GM21423 (cell line): ENCODE results near the gene SLC10A7.
A peak's percentile ranks its signal among the peaks of the same experiment; 100 is the strongest.

ENCODE experiments used
- ATAC-seq: cut with Tn5 transposase; IDR thresholded peaks from one replicate; pipeline ENCODE4 v1.9.1; 2021; ENCODE audit warnings: mild to moderate bottlenecking, moderate library complexity; ENCODE audit not compliant: unreplicated experiment

SLC10A7 gene

DNA sequence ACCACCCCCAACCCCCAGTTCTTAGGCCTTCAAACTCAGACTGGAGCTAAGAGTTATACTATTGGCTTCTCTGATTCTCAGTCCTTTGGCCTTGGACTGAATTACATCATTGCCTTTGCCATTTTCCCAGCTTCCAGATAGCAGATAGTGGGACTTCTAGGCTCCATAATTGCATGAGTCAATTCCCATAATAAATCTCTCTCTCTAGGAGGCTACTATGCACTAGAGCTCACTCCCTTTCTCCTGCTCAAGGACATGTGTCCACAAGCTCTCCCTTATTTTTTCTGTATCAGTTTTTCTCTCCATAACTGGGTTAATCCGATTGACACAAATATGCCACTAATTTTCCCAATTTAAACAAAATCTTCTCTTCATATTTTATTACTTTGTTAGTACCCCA, 204.0 kb downstream of the SLC10A7 start:
- ATAC-seq: no peak

DNA sequence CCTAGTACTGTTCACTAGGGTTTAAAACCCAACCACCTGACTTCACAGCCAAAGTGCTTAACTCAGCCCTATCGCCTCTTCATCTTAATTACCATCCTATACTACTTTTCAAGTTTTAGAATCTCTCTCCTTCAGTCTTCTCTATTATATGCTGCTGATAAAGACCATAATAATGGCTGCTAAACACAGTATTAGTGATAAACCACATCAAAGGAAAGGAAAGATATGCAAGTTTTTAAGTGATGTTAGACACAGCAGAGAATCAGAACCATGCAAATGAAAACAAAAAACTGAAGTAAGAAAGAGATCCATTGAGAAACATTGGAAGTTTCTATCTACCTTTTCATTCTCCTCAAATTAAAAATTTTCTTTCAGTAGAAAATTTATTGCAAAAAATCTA, 206.6 kb downstream of the SLC10A7 start:
- ATAC-seq: no peak

DNA sequence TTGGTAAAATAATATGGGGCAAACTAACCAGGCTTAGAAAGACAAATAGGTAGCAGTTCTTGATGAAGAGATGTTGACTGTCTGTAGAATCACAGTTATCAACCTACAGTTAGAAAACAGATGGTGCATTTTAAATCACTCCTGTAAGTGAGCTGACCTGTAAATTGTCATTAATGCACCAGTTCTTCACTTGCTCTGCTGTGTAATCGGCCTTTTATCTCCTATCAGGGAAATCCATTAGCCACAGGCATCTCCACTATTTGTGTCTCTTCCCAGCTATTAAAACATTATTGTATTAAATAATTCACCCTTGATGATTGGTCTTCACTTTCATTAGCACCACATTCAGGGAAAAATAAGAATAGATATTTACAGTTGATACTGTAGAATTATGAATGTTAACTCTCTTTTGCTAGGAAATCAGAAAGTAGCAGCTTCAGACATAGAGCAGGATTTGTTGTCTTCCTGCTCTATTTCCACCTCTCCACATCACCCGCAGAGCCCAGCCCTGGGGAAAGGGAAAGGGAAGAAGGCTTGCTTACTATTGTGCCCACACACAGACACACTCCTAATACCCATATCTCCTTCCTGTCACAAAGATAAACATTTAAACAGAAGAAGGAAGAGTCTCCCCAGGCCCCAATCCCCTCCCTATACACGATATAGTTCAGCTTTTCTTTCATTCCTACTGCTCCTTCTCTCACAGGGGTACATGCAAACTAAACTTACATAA, 210.3 kb downstream of the SLC10A7 start:
- no peak for ATAC-seq

DNA sequence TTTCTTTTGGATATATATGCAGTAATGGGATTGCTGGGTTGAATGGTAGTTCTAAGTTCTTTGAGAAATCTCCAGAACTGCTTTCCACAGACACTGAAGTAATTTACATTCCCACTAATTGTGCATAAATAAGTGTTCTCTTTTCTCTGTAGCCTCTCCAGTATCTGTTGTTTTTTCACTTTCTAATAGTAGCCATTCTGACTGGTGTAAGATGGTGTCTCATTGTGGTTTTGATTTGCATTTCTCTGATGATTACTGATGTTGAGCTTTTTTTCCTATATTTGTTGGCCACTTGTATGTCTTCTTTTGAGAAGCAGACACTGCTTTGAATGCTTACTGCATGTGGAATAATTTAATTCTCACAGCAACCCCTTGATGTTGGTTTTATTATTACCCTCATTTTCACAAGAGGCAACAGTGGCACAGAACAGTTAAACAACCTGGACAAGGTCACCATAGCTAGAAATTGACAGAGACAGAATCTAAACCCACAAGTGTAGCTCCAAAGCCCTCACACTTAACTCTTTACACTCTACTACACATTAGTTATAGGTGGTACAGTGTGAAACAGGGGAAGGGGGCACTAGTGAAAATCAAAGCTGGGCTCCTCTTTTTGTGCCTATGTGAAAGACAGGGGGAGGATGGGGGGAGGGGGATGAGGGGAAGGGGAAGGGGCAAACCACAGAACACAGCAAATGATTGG, 211.3 kb downstream of the SLC10A7 start:
- ATAC-seq: peak; percentile 81

DNA sequence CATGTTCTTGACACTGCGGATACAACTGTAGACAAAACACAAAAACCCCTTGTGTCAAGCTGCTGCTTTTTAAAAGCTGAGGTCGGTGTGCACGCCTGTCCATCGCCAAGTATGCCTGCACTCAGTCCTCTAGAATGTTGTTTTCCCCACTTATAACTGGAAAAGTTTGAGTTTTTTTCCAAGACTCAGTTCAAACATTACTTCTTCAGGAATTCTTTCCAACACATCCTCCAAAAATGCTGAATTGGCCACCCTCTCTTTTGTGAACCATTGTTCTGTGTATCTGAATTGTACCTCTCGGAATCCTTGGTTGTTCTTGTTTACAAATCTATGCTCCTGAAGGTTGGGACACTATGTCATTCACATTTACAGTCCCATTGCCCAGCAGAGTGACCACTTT, 212.8 kb downstream of the SLC10A7 start:
- no peak for ATAC-seq

DNA sequence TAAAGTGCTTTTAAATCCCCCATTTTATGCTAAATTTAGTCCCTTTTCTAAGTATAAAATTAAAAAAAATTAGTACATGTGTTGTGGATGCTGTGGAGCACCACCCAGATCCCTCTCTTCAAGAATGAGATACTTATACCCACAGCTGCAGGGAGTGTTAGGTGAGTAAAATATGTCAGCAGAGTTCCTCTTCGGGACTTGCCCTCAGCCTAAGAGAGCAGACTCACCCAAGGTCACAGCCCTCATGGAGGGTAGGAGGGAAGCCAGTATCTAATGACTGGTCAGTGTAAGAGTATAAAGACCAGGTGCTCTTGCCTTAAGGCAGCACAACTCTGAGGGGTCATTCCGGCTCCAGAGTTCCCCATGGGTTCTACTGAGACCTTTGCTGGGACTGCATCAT, 218.9 kb downstream of the SLC10A7 start:
- ATAC-seq: no peak

DNA sequence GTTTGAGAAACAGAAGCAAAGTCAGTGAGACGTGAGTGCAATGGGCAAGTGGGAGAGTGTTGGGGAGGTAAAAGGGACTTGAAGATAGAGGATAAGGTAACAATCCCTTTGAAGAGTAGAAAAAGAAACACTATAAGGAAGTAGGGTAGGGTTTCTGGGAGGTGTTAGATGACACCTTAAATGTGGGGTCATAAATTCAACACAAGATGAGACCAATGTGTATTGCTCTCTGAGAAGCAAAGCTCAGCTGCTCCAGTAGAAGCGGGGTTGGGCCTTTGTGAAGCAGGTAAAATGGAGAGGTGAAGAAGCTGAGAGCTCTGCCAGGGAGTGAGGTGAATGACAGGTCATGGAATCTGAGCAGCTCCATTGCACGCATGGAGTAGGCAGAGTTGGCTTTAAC, 222.1 kb downstream of the SLC10A7 start:
- no peak for ATAC-seq

DNA sequence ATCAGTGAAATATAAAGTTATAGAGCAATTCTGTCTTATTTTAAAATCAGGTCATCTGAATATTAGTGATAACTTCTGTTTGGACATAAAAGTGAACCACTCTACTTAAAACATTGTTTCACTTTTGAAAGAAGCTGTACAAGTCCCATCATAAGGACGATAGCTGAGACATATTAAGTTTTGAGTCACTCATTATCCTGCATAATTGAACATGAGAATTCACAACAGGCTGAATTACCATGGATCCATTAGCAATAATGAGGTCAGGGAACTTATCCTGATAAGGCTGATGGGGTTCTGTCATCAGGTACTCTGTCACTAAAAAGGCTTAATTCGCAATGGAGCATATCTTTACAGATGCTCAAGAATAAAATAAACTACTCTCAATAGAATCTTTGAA, 227.0 kb downstream of the SLC10A7 start:
- ATAC-seq: no peak

DNA sequence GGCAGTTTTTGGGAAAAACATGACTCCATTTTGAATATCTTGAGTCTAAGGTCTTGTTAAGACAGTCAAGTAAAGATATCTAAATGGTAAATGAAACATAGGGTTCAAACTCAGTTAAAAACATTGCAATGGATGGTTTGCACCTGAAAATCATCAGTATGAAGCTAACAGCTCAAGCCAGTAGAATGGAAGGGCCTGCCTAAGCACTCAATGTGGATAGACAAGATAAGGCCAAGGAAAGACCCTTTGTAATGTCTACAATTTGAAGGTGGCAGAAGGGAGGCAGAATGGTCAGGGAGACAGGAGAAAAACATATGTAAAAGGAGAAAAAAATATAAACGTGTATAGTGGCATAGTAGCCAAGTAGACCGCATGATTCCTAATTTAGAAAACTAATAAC, 229.2 kb downstream of the SLC10A7 start:
- ATAC-seq: no peak

DNA sequence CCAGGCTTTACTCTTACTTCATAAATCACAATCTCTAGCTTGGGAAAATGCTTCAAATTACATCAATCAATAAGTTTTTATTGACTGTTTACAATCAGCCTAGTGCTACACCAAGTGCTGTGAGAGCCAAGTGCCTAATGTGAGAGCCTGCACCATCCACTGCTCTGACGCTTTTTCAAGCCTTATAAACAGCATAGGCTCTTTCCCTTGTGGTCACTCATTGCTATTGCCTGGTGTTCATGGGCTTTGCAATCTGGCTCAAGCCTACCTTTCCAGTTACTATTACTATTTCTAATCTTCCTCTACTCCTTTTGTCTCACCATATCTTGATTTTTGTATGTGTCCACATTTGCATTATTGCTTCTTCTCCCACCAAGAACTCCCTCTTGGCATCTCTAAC, 230.4 kb downstream of the SLC10A7 start:
- no peak for ATAC-seq

DNA sequence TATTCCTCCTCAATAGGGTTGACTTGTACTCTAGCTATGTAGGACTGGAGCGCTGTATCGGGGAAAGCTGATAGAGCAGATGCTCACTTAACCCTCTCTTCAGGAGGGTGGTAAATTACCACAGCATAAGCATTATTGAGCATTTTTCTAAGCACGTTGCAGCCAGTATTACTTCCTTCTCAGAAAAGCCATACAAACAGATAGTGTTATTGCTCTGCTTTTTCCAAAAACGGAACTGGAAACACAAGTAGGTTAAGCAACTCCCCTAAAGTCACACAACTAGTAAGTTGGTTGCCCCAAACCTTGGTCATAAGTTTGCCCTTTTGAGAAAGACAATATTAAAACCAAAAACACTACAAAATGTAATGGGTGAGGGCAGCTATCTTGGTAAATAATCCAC, 233.5 kb downstream of the SLC10A7 start:
- ATAC-seq: no peak

DNA sequence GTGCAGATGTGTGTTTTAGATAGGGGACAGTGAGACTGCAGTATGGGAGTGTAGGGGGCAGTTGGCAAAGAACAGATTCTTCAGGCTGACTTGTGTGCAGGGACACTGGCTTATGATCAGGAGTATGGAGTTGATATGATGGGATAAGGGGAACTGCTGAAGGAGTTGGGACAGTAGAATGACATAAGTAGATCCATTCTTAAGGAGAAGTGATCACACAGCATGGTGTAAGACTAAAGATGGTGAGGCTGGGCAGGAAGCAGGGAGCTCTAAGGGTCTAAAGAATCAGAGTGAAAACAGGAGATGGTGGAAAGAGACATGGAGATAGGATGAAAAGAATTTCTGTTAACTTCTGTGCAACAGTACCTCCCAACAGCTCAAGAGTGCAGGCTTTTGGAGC, 236.7 kb downstream of the SLC10A7 start:
- ATAC-seq: no peak

DNA sequence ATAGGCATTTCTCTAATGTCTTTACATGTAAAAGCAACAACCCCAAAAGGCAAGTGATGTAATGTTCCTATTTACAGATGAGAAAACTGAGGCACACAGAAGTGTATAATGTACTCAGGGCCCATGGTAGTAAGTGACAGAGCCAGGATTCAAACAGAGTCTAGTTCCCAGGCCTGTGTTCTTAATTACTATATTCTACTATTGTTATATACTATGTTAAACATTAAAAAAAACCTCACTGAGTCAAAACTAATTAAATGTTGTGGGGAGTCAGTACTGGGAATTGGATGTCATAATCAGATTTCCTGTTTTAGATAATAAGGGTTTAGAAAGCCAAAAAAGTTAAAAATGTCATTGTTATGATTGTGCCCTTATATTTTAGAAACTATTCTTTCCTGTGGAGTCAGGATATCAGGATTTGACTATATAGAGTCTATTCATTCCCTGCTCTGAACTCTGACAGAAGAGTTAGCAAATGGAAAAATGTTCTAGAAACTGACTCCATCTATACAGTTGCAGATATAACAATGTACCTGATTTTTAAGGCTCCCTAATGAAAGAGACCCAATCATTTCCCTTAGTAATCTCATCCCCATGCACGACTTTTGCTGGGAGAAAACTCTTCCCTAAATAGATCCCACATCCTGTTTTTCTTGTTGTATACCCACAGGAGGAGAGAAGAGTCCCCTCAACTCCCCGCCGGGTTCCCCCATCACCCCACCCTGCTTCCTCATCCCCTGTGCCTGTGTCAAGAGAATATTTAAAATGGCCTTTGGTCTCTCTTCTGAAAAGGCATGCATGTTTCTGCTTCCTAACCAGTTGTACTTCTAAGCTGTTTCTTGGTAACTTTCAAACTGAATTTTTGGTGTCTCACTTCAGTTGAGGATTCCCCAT, 237.7 kb downstream of the SLC10A7 start:
- ATAC-seq: no peak

DNA sequence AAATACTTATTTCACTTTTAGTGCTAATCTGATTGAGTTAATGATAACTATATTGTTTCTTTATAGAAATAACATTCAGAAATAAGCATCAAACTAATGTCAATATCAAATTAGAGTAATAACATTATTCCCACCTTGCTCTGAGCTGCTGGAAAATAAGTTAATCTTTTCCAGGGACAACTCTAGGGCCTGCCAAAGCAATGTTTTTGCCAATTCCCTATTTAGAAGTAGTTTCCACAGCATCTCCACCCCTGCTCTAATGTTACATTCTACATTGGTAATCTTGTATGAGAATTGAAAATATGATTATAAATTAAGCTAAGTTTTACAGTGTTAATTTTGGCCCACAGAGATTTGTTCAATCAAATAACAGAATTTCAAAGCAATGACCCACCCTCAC, 239.1 kb downstream of the SLC10A7 start:
- no peak for ATAC-seq

DNA sequence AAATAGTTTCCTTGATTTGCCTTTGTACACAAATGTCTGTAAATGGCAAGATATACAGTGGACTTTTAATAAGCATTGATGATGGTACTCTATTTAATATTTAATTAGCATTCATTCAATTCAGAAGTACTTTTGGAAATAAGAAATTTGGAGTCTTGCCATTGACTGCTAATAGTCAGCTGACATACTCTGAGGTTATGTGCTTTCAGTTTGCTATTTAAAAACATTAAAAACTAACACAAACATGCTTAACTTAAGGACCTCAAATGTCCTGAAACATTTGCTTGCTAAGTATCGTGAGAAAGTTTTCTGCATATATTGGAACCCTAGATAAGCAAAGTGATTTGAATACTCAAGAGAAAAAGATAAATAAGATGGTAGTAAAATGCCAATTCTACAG, 242.8 kb downstream of the SLC10A7 start:
- no peak for ATAC-seq

DNA sequence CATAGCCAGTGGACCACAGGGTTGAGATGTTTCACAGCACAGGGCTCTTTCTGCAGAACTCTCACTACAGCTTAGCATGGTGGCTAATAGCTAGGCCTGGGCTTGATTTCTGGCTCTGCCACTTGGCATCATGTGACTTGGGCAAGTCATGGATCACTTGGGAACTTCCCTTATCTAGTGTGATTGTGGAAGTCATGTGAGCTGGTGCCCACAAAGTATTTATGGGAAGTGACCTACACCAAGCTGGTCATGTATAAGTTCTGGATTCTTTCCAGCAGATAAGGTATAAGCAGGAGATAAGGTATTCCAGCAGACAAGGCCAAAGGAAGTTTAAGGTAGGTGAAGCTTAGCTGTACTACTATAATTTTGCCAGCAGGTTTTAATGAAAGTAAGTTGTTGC, 246.4 kb downstream of the SLC10A7 start:
- no peak for ATAC-seq

DNA sequence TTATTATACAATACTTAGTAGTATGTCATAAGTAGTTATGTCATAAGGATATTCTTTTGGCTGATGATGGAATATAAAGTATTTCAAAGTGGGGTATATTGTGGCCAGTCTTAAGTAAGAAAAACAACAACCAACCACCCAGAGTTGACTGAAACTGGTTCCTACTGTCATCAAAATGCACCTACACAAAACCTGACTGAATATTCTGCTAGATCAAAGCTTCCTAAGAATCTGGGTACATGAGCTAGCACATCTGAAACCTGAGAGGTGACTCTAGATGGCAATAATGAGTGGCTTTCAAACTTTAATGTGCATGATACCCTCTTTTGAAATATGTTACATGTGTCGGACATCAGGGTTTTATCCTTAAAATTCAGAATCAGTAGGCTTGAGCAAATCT, 247.0 kb downstream of the SLC10A7 start:
- no peak for ATAC-seq

DNA sequence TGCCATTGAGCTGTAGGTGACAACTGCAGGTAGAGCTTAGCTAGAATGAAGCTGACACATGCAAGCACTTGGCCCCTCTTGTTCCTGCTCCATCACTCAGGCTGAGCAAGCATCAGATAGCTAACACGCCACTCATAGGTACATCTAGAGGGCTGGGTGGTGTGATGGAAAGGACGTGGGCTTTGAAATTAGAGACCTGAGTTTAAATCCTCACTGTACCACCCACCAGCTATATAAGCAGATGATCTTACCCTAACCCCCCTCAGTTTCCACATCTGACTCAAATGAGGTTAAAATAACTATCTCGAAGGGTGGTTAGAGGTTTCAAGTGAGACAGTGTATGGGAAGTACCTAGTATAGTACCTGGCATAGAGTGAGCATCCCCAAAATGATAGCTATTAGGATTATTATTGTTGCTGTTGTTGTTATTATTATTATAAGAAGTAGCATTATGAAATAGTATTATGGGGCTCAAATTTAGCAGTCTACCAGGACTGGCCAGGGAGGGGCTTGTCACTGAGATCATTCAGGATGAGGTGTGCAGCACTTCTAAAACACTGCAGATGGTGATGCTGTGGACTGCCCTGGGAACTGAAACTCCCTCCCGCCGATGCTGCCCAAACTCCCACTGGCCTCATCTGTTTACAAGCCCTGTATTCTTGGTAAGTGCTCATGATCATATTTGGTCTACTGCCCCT, 248.4 kb downstream of the SLC10A7 start:
- peak; percentile 60 for ATAC-seq

DNA sequence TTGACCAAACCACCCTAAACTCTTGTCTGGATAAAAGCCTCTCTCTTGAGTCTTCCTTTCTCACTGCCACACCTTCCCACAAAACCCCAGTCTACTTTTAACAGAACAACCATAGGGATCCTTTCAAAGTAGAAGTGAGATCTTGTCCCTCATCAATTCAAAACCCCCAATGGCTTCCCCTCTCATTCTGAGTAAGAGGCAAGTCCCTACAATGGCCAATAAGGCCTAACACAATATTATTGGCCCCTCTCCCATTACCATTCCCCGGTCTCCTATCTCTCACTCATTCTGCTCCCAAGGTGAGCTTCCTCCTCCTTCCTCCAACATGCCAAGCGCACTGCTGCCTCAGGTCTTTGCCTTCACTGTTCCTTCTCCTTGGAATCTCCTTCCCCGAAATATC, 250.3 kb downstream of the SLC10A7 start:
- ATAC-seq: no peak

DNA sequence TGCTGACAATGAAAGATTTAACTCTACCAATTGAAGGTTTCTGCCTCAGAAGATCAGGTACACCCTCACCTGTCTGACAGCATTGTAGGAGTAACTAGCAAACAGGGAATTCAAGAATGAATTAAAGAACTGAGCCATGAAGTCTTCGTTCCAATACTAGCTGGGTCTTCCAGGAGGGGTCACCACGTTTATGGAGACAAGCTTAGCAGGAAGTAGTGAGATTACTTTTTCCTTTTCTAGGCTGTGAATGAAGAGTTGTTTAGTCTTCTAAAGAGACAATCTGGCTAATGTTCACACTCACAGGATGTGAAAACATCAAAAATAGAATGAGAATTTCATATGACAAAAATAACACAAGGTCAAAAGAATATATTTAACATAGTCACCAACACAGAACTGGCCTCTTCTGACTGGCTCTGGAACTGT, 252.5 kb downstream of the SLC10A7 start:
- ATAC-seq: peak; percentile 50

DNA sequence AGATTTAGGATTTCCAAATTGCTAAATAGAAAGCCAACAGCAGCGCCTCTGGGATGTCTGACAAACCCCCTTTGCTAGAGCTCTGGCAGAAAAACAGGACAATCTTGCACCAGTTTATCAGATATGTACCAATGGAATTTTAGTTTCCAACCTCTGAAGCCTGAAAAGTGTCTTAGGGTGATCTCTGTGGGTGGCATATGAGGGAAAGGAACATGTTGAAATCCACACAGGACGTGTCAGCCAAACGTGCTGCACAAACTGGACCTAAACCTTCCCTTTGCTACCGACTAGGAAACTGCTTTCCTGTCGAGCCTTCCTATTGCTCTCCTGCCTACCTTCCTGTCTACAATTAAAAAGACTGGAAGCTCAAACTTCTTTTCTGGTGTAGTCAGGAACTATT, 253.9 kb downstream of the SLC10A7 start:
- ATAC-seq: no peak
